ENCODE results near the gene ERBB4. TPM values are rescaled to one million over a fixed set of nuclear protein-coding genes. Genes with fewer than 3 reads are reported as not detected.
A peak's percentile ranks its signal among the peaks of the same experiment; 100 is the strongest.
"Not testable (repeated sequence)": the region's sequence is repeated elsewhere in the genome, so short reads cannot be mapped to it uniquely, and the experiment has no call there.

Gene ERBB4
- total and polyA plus RNA-seq, 7 experiments from 2014 or later = not detected

DNA sequence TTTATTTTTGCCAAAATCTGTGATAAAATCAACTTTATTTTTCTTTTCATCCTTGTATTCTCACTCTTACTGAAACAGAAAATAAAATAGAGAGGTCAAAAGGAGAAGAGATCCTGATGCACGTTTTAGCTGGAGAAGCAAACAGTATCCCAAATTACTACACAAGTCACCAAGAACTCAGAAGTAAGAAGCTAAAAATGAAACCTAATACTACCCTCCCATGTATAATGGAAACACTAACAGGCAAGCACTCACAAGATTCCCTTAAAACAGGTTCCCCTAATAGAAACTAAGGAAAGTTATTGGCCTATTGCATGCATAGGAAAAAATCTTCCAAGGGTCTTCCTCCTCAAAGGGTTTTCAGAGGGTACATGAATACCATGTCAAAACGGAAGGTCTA lies 927.0 kb downstream of the ERBB4 start:
- no peaks in the 10 kb centered on the region for H3K36me3 ChIP-seq (ENCODE audit: control insufficient read depth in 2 of 3, insufficient read depth in 3 of 3, low read length in 3 of 3)
- no peaks in the 10 kb centered on the region for H3K9me3 ChIP-seq (ENCODE audit: control insufficient read depth in 2 of 3, low read length in 3 of 3)
- peak overlapping the region in 6 of 9 donors; percentile 25 to 67 (median 54) for H3K27ac Mint-ChIP-seq
- H3K4me3 ChIP-seq (ENCODE audit: low read length) = peak overlapping the region; percentile 8
- ATAC-seq (no peak), DNase-seq (no peak)
- no peak overlapping the region for H3K27ac ChIP-seq (ENCODE audit: low read depth, low read length)
- peaks cover 0 to 12% (median 0%) of the 10 kb centered on the region in 7 donors for H3K4me1 Mint-ChIP-seq
- CTCF ChIA-PET = no interaction called here
- no peaks in the 10 kb centered on the region for H3K36me3 Mint-ChIP-seq
- H3K27me3 Mint-ChIP-seq = peaks cover 0 to 2% (median 0%) of the 10 kb centered on the region in 5 donors
- intact Hi-C loops (cut with micrococcal nuclease) = no loop called here
- H3K4me3 Mint-ChIP-seq = peak overlapping the region; percentile 36 to 85 (median 68)
- H3K9me3 Mint-ChIP-seq = peaks cover 0 to 15% (median 2%) of the 10 kb centered on the region in 11 donors
- no peaks in the 10 kb centered on the region for H3K4me1 ChIP-seq (ENCODE audit: control insufficient read depth in 2 of 2, insufficient read depth in 2 of 2, low read length in 2 of 2)
- POLR2A ChIA-PET = no interaction called here
- no peaks in the 10 kb centered on the region for H3K27me3 ChIP-seq (ENCODE audit: control insufficient read depth in 2 of 2, insufficient read depth in 2 of 2, low read length in 2 of 2)

DNA sequence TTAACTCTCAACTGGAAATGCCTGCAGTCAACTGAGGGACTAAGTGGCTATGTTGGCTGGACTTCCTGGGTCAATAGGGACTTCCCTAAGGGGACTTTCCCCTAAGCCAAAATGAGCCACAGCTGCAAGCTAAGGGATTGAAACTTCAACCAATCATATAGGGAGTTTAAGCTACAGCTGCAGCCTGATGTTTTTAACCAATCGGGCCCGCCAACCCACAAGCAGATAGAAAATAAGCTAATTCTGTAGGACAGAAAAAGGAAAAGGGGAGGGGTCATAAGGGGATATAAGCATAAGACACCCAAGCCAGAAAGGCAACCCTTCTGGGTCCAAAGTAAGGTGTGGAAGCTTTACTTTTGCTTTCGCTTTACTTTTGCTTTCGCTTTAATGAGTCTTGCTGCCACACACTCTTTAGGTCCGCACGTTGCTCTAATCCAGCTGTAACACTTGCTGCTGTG lies 927.5 kb downstream of the ERBB4 start:
- Mint-ChIP-seq H3K36me3 (no peaks in the 10 kb centered on the region), H3K4me3 (peak overlapping the region; percentile 36 to 85 (median 68)), H3K27me3 (peaks cover 0 to 2% (median 0%) of the 10 kb centered on the region in 5 donors), H3K4me1 (peaks cover 0 to 12% (median 0%) of the 10 kb centered on the region in 7 donors), H3K9me3 (peaks cover 0 to 14% (median 2%) of the 10 kb centered on the region in 11 donors), H3K27ac (peak overlapping the region in 5 of 9 donors; percentile 25 to 67 (median 59))
- intact Hi-C loops (cut with micrococcal nuclease) = no loop called here
- H3K4me3 ChIP-seq (ENCODE audit: low read length) = peak overlapping the region; percentile 8
- POLR2A ChIA-PET = no interaction called here
- no peaks in the 10 kb centered on the region for H3K27me3 ChIP-seq (ENCODE audit: control insufficient read depth in 2 of 2, insufficient read depth in 2 of 2, low read length in 2 of 2)
- peak in 4 of 9 donors; percentile 1 to 8 (median 4) for DNase-seq
- peak; percentile 37 for ATAC-seq
- no peaks in the 10 kb centered on the region for H3K4me1 ChIP-seq (ENCODE audit: control insufficient read depth in 2 of 2, insufficient read depth in 2 of 2, low read length in 2 of 2)
- H3K9me3 ChIP-seq (ENCODE audit: control insufficient read depth in 2 of 3, low read length in 3 of 3) = no peaks in the 10 kb centered on the region
- no peak overlapping the region for H3K27ac ChIP-seq (ENCODE audit: low read depth, low read length)
- no peaks in the 10 kb centered on the region for H3K36me3 ChIP-seq (ENCODE audit: control insufficient read depth in 2 of 3, insufficient read depth in 3 of 3, low read length in 3 of 3)
- CTCF ChIA-PET = no interaction called here

DNA sequence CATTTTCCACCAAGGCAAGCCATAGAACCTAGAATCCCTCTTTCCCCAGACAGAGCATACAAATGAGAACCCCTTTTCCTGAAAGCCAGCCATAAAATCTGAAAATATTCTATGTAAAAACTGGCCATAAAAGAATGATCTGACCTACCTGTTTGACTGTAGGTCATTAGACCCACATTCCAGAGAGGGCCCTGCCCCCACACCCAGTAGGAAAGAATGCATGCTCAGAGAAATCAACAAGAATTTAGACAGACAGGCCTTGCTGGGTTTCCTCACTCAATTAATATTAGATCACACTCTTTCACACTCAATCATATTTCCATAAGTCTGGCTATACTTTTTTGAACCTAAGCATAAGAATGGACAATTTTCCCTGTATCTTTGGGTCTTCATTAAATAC lies 929.5 kb downstream of the ERBB4 start:
- CTCF ChIA-PET = no interaction called here
- Mint-ChIP-seq H3K4me1 (peaks cover 0 to 12% (median 0%) of the 10 kb centered on the region in 7 donors), H3K27ac (no peak overlapping the region)

DNA sequence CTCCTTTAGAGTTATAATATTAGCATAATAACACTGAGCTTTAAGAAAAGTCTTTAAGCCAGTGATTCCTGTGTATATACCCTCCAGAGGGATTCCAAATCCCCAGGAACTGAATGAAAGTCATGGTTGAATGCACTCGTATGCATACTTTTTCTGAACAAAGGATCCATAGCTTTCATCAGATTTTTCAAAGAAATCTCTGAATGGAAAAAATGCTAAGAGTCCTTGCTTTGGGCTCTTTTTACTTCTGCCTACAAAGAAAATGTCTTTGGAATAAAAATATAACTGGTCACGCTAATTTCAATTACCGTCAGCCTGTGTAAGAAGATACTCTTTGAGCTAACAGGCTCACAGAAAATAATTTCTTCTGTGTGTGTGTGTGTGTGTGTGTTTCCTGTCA lies 939.5 kb downstream of the ERBB4 start:
- Histone ChIP-seq H3K9me3 (ENCODE audit: control insufficient read depth in 2 of 3, low read length in 3 of 3) (no peaks in the 10 kb centered on the region), H3K36me3 (ENCODE audit: control insufficient read depth in 2 of 3, insufficient read depth in 3 of 3, low read length in 3 of 3) (no peaks in the 10 kb centered on the region), H3K27me3 (ENCODE audit: control insufficient read depth in 2 of 2, insufficient read depth in 2 of 2, low read length in 2 of 2) (no peaks in the 10 kb centered on the region), H3K4me1 (ENCODE audit: control insufficient read depth in 2 of 2, insufficient read depth in 2 of 2, low read length in 2 of 2) (no peaks in the 10 kb centered on the region), H3K27ac (ENCODE audit: low read depth, low read length) (no peak overlapping the region), H3K4me3 (ENCODE audit: low read length) (no peak overlapping the region)
- no peak for ATAC-seq
- peaks cover 0 to 3% (median 0%) of the 10 kb centered on the region in 7 donors for H3K4me1 Mint-ChIP-seq
- no peaks in the 10 kb centered on the region for H3K27me3 Mint-ChIP-seq
- no peak overlapping the region for H3K27ac Mint-ChIP-seq
- intact Hi-C loops (cut with micrococcal nuclease) = no loop called here
- peaks cover 0 to 22% (median 4%) of the 10 kb centered on the region in 11 donors for H3K9me3 Mint-ChIP-seq
- H3K4me3 Mint-ChIP-seq = no peak overlapping the region
- CTCF ChIA-PET = no interaction called here
- no peaks in the 10 kb centered on the region for H3K36me3 Mint-ChIP-seq
- no peak for DNase-seq
- POLR2A ChIA-PET = no interaction called here

More for the DNA sequence above, 929.5 kb downstream of the ERBB4 start:
- Mint-ChIP-seq H3K9me3 (peaks cover 0 to 14% (median 2%) of the 10 kb centered on the region in 11 donors), H3K4me3 (no peak overlapping the region), H3K27me3 (peaks cover 0 to 2% (median 0%) of the 10 kb centered on the region in 5 donors), H3K36me3 (no peaks in the 10 kb centered on the region)
- no peaks in the 10 kb centered on the region for H3K36me3 ChIP-seq (ENCODE audit: control insufficient read depth in 2 of 3, insufficient read depth in 3 of 3, low read length in 3 of 3)
- H3K27me3 ChIP-seq (ENCODE audit: control insufficient read depth in 2 of 2, insufficient read depth in 2 of 2, low read length in 2 of 2) = no peaks in the 10 kb centered on the region
- H3K27ac ChIP-seq (ENCODE audit: low read depth, low read length) = no peak overlapping the region
- no peak for DNase-seq
- no peak overlapping the region for H3K4me3 ChIP-seq (ENCODE audit: low read length)
- intact Hi-C loops (cut with micrococcal nuclease) = no loop called here
- H3K9me3 ChIP-seq (ENCODE audit: control insufficient read depth in 2 of 3, low read length in 3 of 3) = no peaks in the 10 kb centered on the region
- POLR2A ChIA-PET = no interaction called here
- no peak for ATAC-seq
- no peaks in the 10 kb centered on the region for H3K4me1 ChIP-seq (ENCODE audit: control insufficient read depth in 2 of 2, insufficient read depth in 2 of 2, low read length in 2 of 2)

DNA sequence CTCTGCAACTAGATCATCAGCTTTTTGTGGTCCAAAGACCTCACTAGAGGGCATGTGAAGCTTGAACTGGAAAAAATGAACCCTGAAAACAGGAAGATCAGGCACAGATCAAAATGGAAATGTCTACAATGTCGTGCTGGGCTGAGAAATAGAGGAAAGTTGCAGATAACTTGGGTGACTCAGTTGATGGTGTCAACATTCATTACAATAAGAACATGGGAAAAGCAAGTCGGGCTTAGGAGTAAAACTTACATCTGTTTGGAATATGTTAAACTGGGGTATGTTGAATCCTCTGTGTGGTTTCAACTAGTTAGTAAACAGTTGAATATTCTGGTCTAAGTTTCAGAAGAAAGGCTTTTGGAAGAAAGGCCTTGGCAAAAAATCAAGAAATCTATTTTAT lies 940.4 kb downstream of the ERBB4 start:
- ChIA-PET POLR2A (no interaction called here), CTCF (no interaction called here)
- Histone ChIP-seq H3K9me3 (ENCODE audit: control insufficient read depth in 2 of 3, low read length in 3 of 3) (no peaks in the 10 kb centered on the region), H3K27me3 (ENCODE audit: control insufficient read depth in 2 of 2, insufficient read depth in 2 of 2, low read length in 2 of 2) (no peaks in the 10 kb centered on the region), H3K36me3 (ENCODE audit: control insufficient read depth in 2 of 3, insufficient read depth in 3 of 3, low read length in 3 of 3) (no peaks in the 10 kb centered on the region), H3K4me3 (ENCODE audit: low read length) (no peak overlapping the region), H3K27ac (ENCODE audit: low read depth, low read length) (no peak overlapping the region), H3K4me1 (ENCODE audit: control insufficient read depth in 2 of 2, insufficient read depth in 2 of 2, low read length in 2 of 2) (no peaks in the 10 kb centered on the region)
- Mint-ChIP-seq H3K27ac (no peak overlapping the region), H3K36me3 (no peaks in the 10 kb centered on the region), H3K4me3 (no peak overlapping the region), H3K9me3 (peaks cover 0 to 18% (median 6%) of the 10 kb centered on the region in 11 donors), H3K27me3 (no peaks in the 10 kb centered on the region), H3K4me1 (peaks cover 0 to 3% (median 0%) of the 10 kb centered on the region in 7 donors)
- ATAC-seq = no peak
- intact Hi-C loops (cut with micrococcal nuclease) = no loop called here
- DNase-seq = no peak

DNA sequence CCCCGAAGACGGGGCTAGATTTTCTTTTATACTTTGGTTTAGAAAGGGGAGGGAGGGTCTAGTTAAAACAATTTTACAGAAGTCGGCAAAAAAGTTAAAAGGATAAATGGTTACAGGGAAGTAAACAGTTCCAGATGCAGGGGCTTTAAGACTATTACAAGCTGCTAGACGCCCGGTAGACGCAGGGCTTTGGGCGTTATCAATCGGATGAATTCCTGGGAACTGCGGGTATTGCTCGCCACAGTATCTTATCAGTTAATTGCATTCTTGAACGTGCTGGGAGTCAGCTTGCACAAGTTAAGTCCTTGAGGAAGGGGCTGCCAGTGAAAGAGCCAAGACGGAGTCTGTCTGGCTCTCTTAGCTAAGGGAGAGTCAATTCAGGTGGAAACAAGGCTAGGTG lies 946.6 kb downstream of the ERBB4 start:
- H3K36me3 Mint-ChIP-seq; H3K36me3 ChIP-seq (ENCODE audit: control insufficient read depth in 2 of 3, insufficient read depth in 3 of 3, low read length in 3 of 3); intact Hi-C loops (cut with micrococcal nuclease); H3K4me1 ChIP-seq (ENCODE audit: control insufficient read depth in 2 of 2, insufficient read depth in 2 of 2, low read length in 2 of 2); H3K27me3 Mint-ChIP-seq; H3K9me3 ChIP-seq (ENCODE audit: control insufficient read depth in 2 of 3, low read length in 3 of 3); POLR2A ChIA-PET; CTCF ChIA-PET; H3K27ac Mint-ChIP-seq; H3K4me1 Mint-ChIP-seq; H3K27ac ChIP-seq (ENCODE audit: low read depth, low read length); H3K4me3 Mint-ChIP-seq; DNase-seq; H3K4me3 ChIP-seq (ENCODE audit: low read length); ATAC-seq; H3K27me3 ChIP-seq (ENCODE audit: control insufficient read depth in 2 of 2, insufficient read depth in 2 of 2, low read length in 2 of 2): not testable (repeated sequence)
- H3K9me3 Mint-ChIP-seq = peaks cover 0 to 11% (median 0%) of the 10 kb centered on the region in 11 donors

DNA sequence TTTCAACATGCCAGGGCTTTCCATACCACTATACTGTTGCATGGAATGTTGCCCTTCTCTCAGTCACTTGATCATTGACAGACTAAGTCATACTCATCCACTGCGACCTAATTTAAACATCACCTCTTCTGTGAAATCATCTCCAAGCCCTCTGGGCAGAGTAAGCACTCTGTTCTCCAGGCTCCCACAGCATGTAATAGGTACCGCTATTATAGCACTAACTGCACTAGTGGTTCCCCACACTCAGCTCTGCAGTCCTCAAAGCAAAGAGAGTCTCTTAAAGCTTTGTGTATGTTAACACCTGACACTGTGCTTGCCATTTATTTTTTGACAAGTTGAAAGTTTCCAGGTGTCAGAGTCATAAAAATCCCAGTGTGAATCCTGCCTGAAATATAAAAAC lies 947.2 kb downstream of the ERBB4 start:
- Histone ChIP-seq H3K4me1 (ENCODE audit: control insufficient read depth in 2 of 2, insufficient read depth in 2 of 2, low read length in 2 of 2) (no peaks in the 10 kb centered on the region), H3K9me3 (ENCODE audit: control insufficient read depth in 2 of 3, low read length in 3 of 3) (no peaks in the 10 kb centered on the region), H3K36me3 (ENCODE audit: control insufficient read depth in 2 of 3, insufficient read depth in 3 of 3, low read length in 3 of 3) (no peaks in the 10 kb centered on the region), H3K4me3 (ENCODE audit: low read length) (no peak overlapping the region), H3K27ac (ENCODE audit: low read depth, low read length) (no peak overlapping the region), H3K27me3 (ENCODE audit: control insufficient read depth in 2 of 2, insufficient read depth in 2 of 2, low read length in 2 of 2) (no peaks in the 10 kb centered on the region)
- Mint-ChIP-seq H3K27ac (no peak overlapping the region), H3K36me3 (no peaks in the 10 kb centered on the region), H3K4me3 (no peak overlapping the region), H3K4me1 (no peaks in the 10 kb centered on the region), H3K9me3 (peaks cover 0 to 11% (median 0%) of the 10 kb centered on the region in 11 donors), H3K27me3 (no peaks in the 10 kb centered on the region)
- ChIA-PET CTCF (no interaction called here), POLR2A (no interaction called here)
- ATAC-seq (no peak), DNase-seq (no peak)
- intact Hi-C loops (cut with micrococcal nuclease) = no loop called here
